ENCODE measurements around the gene FKBP1A.
"Not testable (repeated sequence)": the region's sequence is repeated elsewhere in the genome, so short reads cannot be mapped to it uniquely, and the experiment has no call there.

FKBP1A gene

GRCh38 chr20:1360094-1360846, 32.6 kb downstream of the FKBP1A start:
- no peak for DNase-seq

DNA sequence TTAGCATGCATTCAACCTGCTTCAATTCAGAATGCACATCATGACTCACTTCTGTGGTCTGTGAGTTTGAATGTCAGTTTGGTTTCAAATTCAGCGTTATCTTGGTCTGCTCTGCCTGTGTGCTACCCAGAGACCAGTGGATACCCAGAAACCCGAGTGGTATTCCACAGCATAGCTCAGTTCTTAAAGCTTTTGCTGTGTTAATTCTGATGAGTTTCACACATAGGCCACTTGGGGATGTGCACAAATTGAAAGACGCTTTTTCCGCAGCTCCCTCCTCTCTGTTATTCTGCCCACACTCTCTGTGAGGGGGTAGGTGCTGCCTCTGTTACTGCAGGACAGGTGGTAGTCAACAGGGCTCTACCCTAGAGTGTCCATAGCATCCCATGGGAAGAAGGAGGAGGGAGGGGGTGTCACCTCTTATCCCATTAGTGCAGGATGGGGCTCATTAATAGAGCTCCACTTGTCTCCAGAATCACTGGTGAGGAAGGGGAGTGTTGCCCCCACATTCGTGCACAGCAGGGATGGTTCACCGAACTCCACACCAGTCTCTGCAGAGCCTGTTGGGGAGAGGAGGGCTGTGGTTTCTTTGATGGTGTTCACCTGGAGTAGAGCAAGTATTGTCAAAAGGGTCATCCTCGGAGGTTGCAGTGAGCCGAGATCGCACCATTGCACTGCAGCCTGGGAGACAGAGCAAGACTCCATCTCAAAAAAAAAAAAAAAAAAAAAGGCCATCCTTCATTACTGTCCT, 34.8 kb downstream of the FKBP1A start:
- no peak for DNase-seq

DNA sequence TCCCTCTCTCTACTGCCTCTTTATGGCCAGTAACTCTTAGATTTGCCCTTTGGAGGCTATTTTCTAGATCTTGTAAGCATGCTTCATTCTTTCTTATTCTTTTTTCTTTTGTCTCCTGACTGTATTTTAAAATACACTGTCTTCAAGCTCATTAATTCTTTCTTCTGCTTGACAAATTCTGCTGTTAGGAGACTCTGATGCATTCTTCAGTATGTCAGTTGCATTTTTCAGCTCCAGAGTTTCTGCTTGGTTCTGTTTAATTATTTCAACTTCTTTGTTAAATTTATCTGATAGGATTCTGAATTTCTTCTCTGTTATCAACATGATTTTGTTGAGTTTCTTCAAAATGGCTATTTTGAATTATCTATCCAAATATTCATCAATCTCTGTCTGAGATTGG, 38.9 kb downstream of the FKBP1A start:
- DNase-seq: no peak

DNA sequence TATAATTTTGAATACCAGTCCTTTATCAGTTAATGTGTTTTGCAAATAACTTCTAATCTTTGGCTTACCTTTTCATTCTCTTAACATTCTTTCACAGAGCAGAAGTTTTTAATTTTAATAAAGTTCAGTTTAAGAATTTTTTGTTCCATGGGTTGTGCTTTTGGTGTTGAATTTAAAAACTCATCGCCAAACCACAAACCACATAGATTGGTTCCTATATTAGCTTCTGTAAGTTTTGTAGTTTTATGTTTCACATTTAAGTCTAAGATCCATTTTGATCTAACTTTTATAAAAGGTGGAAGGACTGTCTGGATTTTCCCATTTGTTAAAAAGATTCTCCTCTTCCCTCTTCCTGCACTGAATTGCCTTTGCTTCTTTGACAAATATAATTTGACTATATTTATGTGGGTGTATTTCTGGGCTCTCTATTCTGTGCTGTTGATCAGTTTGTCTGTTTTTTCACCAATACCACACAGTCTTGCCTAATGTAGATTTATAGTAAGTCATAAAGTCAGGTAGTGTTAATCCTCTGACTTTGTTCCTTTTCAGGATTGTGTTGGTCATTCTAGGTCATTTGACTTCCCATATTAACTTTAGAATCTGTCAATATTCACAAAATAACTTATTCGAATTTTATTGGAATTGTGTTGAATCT, 46.4 kb downstream of the FKBP1A start:
- no peak for DNase-seq

DNA sequence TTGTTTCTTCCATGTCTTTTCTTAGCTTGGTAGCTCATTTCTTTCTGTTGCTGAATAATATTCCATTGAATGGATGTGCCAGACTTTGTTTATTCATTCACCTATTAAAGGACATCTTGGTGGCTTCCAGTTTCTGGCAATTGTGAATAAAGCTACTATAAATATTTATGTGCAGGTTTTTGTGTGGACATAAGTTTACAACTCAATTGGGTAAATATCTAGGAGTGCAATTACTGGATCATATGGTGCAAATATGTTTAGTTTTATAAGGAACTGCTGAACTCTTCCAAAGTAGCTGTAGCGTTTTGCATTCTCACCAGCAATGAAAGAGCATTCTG, 47.1 kb downstream of the FKBP1A start:
- no peak for DNase-seq

- DNase-seq: no peak
Measured at GRCh38 chr20:1345030-1345755, 47.7 kb downstream of the FKBP1A start.

DNA sequence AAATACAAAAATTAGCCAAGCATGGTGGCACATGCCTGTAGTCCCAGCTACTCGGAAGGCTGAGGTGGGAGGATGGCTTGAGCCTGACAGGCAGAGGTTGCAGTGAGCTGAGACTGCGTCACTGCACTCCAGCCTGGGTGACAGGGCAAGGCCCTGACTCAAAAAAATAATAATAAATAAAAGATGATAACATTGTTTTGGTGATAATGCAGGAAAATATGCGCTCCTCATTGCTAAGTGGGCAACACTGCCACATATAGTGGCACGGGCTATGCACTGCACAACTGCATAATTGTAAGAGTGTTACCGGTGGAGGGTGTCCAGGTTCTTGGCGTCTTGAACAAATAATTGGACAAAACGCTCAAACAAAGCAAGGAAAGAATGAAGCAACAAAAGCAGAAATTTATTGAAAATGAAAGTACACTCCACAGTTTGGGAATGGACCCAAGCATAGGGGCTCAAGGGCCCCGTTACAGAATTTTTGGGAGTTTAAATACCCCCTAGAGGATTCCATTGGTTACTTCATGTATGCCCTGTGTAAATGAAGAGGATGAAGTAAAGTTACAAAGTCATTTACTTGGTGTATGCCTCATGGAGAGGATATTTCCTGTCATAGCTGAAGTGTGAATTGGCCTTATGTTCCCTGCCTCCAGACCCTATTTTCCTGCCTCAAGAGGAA, 49.3 kb downstream of the FKBP1A start:
- DNase-seq: not testable (repeated sequence)

DNA sequence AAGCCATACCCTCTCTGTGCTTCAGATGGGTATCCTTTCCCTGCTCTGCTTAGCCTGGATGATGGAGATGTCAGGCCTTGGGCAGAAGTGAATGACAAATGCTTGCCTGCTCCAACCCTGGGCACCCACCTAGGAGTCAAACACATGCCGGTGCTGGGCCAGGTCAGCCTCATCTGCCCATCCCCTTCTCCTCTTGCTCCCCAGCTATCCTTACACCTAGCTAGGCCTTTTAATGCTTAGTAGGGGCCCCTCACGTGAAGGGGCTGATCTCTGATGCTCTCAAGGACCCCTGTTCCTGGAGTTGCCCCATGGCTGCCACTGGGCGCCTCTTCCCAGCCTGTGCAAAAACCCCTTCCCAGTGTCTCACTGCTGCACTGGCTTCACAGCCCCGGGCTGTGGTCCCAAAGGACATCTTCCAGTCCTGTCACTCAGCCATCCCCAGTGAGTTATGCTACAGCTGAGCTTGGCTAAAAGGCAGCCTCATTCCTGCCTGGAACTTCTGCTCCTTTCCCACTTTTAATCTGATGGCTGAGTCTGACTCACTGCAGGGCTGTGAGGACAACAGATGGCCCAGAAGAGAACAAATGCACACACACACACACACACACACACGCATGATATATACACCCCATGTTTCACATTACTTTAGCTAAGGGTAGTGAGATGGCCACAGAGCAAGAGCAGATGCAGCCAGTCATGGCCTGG, 51.1 kb downstream of the FKBP1A start:
- no peak for DNase-seq

DNA sequence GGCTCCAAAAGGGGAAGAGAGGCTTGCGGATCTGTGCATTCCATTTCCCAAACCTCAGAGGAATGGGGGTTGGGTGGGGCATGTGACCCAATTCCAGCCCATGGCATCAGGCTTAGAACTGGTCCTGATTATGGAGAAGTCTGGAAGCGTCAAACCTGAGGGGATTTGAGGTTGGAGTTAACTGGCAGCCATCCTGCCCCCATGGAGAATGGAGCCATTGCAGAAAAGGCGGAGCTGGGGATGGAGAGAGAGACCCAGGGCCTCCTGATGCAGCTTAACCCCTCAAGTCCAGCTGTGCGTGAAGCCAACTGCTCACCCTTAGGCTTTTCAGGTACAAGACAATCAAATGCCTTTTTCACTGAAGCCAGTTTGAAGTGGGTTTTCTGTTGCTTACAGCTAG, 54.1 kb downstream of the FKBP1A start:
- DNase-seq: no peak

DNA sequence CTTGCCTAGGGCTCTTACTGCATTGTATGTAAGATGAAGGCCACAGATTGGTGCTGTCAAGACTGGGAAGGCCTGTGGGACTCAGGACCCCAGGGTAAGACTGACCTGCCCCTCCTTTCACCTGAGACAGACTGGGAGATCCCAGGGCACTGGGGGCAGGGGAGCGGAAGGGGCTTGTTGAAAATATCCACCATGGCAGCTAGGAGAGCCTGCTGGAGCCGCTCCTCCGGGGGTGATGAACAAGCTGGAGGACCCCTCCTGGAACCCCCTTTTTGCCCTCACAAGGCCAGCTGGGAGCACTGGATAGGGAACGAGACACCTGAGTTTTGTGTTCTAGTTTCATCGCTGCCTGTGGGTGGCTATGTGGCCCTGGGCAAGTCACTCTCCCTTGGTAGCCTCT, 54.8 kb downstream of the FKBP1A start:
- no peak for DNase-seq

DNA sequence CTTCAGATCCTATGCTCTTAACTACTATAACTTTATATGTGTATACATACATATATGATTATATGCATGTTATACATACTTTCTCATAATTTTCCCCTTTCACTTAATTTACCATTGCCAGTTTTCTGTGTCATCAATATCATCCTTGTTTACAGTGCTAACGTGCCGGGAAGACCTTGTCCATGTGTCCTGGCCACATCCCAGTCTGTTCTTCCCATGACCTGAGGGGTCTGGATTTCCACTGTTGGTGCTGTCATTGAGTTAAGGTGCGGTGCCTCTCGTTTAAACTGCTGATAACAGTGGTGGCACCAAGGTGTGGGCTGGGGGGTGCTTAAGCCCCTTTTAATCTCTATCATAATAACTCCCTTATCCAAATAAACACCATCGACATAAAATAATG, 55.4 kb downstream of the FKBP1A start:
- no peak for DNase-seq

DNA sequence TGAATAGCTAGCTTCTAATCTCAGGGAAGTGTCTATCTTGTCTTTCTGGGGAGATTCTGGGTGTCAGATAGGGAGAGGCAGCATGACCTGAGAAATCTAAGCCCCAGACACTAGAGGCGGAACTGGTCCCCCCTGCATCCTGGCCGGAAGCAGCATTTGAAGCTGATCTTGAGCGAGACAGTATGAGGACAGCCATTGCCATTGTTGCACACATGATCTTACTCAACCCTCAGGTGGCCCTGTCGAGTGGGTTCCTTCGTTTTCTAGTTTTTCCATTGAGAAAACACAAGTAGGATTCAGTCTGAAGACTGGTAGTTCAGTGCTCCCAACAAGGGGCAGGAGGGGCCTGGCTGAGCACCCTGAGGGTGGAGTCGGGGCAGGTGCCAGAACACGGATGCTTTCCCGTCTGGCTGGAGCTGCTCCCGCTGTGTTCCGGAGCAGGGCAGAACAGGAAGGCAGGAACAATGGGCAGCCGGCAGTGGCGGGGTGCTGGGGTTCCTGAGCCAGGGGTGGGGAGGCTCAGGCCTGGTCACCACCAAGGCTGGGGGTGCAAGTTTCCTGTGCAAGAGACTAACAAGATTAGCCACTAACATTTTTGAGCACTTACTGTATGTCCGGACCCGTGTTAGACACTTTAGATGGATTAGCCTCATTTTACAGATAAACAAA, 56.0 kb downstream of the FKBP1A start:
- DNase-seq: no peak

GRCh38 chr20:1335961-1336698, 56.7 kb downstream of the FKBP1A start:
- no peak for DNase-seq

DNA sequence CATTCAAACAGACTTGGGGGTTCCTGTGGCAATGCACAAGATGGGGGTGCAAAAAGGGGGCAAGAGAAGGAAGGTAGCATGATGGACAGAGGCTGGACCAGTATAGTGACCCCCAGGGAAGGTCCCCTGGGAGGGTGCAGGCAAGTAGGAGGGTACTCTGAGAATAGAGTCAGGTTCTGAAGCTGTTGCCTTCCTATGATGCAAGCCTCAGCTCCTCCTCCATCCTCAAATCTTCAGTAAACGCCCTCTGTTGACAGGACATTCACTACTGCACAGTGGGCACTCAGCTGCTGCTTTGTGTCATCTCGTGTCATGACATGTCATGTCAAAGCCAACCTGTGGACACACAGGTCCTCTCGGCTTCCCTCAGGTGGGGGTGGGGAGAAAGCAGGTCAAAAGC, 58.1 kb downstream of the FKBP1A start:
- DNase-seq: no peak

DNA sequence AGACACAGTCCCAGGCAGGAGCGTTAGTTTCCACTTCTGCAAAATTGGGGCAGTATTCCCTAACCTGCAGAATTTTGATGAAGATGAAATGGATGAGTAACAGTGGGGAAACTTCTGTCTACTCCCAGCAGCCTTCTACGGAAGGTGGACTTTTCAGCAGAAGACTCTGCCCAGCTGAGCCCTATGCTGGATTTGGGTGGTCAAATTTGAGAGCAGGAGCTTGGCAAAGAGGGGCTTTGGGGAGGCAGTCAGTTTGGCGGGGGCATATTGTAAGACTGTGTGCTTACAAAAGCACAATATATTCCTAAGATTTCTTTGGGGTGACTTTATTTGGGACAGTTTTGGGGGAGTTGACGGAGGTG, 58.5 kb downstream of the FKBP1A start:
- no peak for DNase-seq

- DNase-seq: no peak
Measured at GRCh38 chr20:1333462-1334369, 59.1 kb downstream of the FKBP1A start.

DNA sequence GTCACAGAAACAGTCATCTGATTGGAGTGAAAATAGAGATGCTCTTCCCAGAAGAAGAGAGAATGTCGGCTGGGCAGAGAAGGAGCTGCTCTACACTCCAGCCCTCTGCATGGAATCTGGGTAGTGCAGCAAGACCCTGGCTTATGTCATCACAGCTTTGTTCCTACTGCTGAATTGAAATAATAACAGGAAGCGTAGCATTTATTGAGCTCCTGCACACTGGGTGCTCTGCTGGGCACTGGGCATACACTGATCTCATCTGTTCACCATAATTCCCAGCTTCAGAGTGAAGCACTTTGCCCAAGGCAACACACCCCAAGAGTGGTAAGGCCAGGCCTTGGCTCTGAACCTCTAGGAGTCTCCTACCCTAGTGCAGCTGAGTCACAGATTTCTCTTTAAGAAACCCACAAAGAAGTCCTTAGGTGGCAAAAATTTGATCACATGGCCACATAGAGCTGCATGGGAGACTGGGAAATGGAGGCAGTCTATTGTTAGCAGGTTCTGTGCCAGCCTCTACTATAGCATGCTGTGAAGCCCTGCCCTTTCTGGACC, 60.0 kb downstream of the FKBP1A start:
- no peak for DNase-seq

- DNase-seq: no peak
Measured at GRCh38 chr20:1331801-1332453, 60.9 kb downstream of the FKBP1A start.

- no peak for DNase-seq
Measured at GRCh38 chr20:1331101-1331500, 61.8 kb downstream of the FKBP1A start.

All from NCI-H1436 treated with DMSO at 0.1 percent for 48 hours (cell line).